ENCODE measurements around the gene KCNIP1. TPM values are rescaled to one million over a fixed set of nuclear protein-coding genes. Genes with fewer than 3 reads are reported as not detected.

Gene KCNIP1
- polyA plus RNA-seq, 1 donor (not counting 4 experiments of a cell fraction or from before 2014, with no cell fraction given), result not detected

DNA sequence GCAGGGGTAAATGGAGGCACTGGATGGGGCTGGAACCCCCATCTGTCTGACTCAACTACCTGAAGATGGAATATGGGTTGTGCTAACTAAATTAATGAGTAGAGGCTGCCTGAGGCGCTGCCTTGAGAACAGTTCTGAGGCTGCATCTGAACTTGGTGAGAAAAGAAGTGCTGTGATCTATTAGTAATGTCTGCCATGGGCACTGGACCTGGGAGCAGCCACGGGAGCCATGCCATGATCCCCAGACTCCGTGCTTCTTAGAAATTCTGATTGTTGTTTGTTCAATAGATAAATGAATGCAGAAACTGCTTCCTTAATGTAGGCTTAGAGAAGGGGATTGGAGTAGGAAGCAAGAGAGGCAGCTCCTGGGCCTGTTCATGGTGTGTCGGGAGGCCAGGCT is 80.2 kb downstream of the KCNIP1 start:
- no peak overlapping the region for H3K4me2 ChIP-seq (ENCODE audit: control insufficient read depth, extremely low read depth, insufficient read depth, low read depth, low read length)
- TF ChIP-seq CTCF (optimal IDR thresholded peaks at IDR 0.05 in 1 of 3, IDR thresholded peaks at IDR 0.05 in 1 of 3, conservative IDR thresholded peaks at IDR 0.05 in 1 of 3; ENCODE audit: extremely low read depth in 1 of 3, insufficient read depth in 2 of 3, low read length in 3 of 3), result no peak
- no peak for TF ChIP-seq EZH2 (IDR thresholded peaks at IDR 0.05; ENCODE audit: low read length)
- no peaks in the 10 kb centered on the region for H3K4me1 ChIP-seq (ENCODE audit: control insufficient read depth, extremely low read depth, insufficient read depth, low read length)
- H4K20me1 ChIP-seq (ENCODE audit: control insufficient read depth, extremely low read depth, insufficient read depth, low read length), result no peaks in the 10 kb centered on the region
- no peak overlapping the region for H3K9ac ChIP-seq (ENCODE audit: control insufficient read depth, extremely low read depth, insufficient read depth, low read length)
- H3K79me2 ChIP-seq (ENCODE audit: control insufficient read depth, insufficient read depth, low read length), result no peaks in the 10 kb centered on the region
- no peaks in the 10 kb centered on the region for H3K9me3 ChIP-seq (ENCODE audit: control insufficient read depth, low read depth, low read length)
- H3K27ac ChIP-seq (ENCODE audit: control insufficient read depth, insufficient read depth, low read length), result no peak overlapping the region
- no peak overlapping the region for H2AFZ ChIP-seq (ENCODE audit: control insufficient read depth, low read length)
- no peaks in the 10 kb centered on the region for H3K36me3 ChIP-seq (ENCODE audit: control insufficient read depth in 2 of 2, extremely low read depth in 1 of 2, insufficient read depth in 2 of 2, low read length in 2 of 2)
- H3K9me1 ChIP-seq (ENCODE audit: control insufficient read depth, extremely low read depth, insufficient read depth, low read length), result no peaks in the 10 kb centered on the region
- DNase-seq (ENCODE audit: low read depth, low spot score), result no peak
- no peak for FAIRE-seq
- dilution Hi-C loops (cut with MboI; ENCODE audit: extremely low pct_ligation_motif_present, low sequenced_read_pairs), result no loop called here
- no peaks in the 10 kb centered on the region for H3K27me3 ChIP-seq (ENCODE audit: control insufficient read depth, extremely low read depth, insufficient read depth, low read length)
- H3K4me3 ChIP-seq (ENCODE audit: control insufficient read depth in 2 of 3, extremely low read depth in 1 of 3, insufficient read depth in 2 of 3, low read depth in 1 of 3, low read length in 3 of 3), result no peak overlapping the region

DNA sequence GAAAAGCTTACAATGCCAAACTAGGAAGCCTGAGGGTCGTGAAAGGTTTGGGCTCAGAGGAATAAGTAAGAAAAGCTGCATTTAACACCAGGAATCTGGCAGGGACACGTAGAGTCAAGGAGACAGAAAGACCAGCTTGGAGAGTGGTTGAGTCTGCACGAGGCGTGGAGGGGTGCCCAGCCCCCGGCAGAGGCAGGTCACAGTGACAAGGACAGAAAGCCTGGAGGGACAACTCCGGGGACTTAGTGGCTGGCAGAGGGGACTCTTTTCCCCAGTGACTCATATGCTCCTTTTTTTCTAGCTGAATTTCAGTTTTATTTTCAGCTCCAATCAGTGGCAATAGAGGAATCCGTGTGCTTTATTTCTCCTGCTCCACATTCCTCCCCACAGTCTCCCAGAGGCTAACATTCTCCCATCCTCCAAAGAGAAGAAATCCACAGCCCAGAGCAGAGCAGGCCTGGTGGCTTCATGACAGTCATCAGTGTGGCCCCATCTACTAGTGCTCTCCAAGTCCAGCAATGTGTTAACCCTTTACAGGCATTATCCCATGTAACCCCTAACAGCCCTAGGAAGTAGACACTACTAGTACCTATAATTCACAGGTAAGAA is 80.7 kb downstream of the KCNIP1 start:
- no peaks in the 10 kb centered on the region for H3K36me3 ChIP-seq (ENCODE audit: control insufficient read depth in 2 of 2, extremely low read depth in 1 of 2, insufficient read depth in 2 of 2, low read length in 2 of 2)
- no peak for TF ChIP-seq EZH2 (IDR thresholded peaks at IDR 0.05; ENCODE audit: low read length)
- no peak for TF ChIP-seq CTCF (optimal IDR thresholded peaks at IDR 0.05 in 1 of 3, IDR thresholded peaks at IDR 0.05 in 1 of 3, conservative IDR thresholded peaks at IDR 0.05 in 1 of 3; ENCODE audit: extremely low read depth in 1 of 3, insufficient read depth in 2 of 3, low read length in 3 of 3)
- no peak overlapping the region for H3K4me3 ChIP-seq (ENCODE audit: control insufficient read depth in 2 of 3, extremely low read depth in 1 of 3, insufficient read depth in 2 of 3, low read depth in 1 of 3, low read length in 3 of 3)
- H3K4me2 ChIP-seq (ENCODE audit: control insufficient read depth, extremely low read depth, insufficient read depth, low read depth, low read length), result no peak overlapping the region
- no peaks in the 10 kb centered on the region for H4K20me1 ChIP-seq (ENCODE audit: control insufficient read depth, extremely low read depth, insufficient read depth, low read length)
- DNase-seq (ENCODE audit: low read depth, low spot score), result no peak
- no peaks in the 10 kb centered on the region for H3K9me3 ChIP-seq (ENCODE audit: control insufficient read depth, low read depth, low read length)
- dilution Hi-C loops (cut with MboI; ENCODE audit: extremely low pct_ligation_motif_present, low sequenced_read_pairs), result no loop called here
- H3K9me1 ChIP-seq (ENCODE audit: control insufficient read depth, extremely low read depth, insufficient read depth, low read length), result no peaks in the 10 kb centered on the region
- no peak overlapping the region for H3K27ac ChIP-seq (ENCODE audit: control insufficient read depth, insufficient read depth, low read length)
- H3K4me1 ChIP-seq (ENCODE audit: control insufficient read depth, extremely low read depth, insufficient read depth, low read length), result no peaks in the 10 kb centered on the region
- no peak overlapping the region for H2AFZ ChIP-seq (ENCODE audit: control insufficient read depth, low read length)
- FAIRE-seq, result no peak
- no peaks in the 10 kb centered on the region for H3K79me2 ChIP-seq (ENCODE audit: control insufficient read depth, insufficient read depth, low read length)
- no peak overlapping the region for H3K9ac ChIP-seq (ENCODE audit: control insufficient read depth, extremely low read depth, insufficient read depth, low read length)
- no peaks in the 10 kb centered on the region for H3K27me3 ChIP-seq (ENCODE audit: control insufficient read depth, extremely low read depth, insufficient read depth, low read length)

Measured in keratinocyte (primary cell).